Measurements from ENCODE around the gene TMC6.

TMC6 gene

GRCh38 chr17:78113804-78114785 is 14.5 kb downstream of the TMC6 start:
- Histone ChIP-seq H3K79me2 (ENCODE audit: control insufficient read depth, low read length) (peaks cover 7% of the 10 kb centered on the region), H3K9me2 (replicated peaks; ENCODE audit: control insufficient read depth, low read length) (no peaks in the 10 kb centered on the region), H3K4me1 (ENCODE audit: control insufficient read depth, low read length) (peaks cover 10% of the 10 kb centered on the region), H3K36me3 (ENCODE audit: control insufficient read depth, low read length) (peaks cover 77% of the 10 kb centered on the region), H3K27ac (ENCODE audit: low read depth, low read length) (no peak overlapping the region), H3K9me3 (ENCODE audit: control insufficient read depth, insufficient read depth, low read length) (no peaks in the 10 kb centered on the region), H3K4me3 (ENCODE audit: low read length) (no peak overlapping the region), H3F3A (ENCODE audit: control insufficient read depth, insufficient read depth) (no peaks in the 10 kb centered on the region; the same call in 1 of the 2 replicates), H4K20me1 (ENCODE audit: control insufficient read depth, insufficient read depth, low read depth, low read length) (no peaks in the 10 kb centered on the region), H3K4me2 (ENCODE audit: low read length) (no peak overlapping the region), H3K27me3 (ENCODE audit: control insufficient read depth, low read length) (no peaks in the 10 kb centered on the region)
- TF ChIP-seq EZH2phosphoT487 (IDR thresholded peaks at IDR 0.05; ENCODE audit: borderline replicate concordance, low read length) (no peak), CTCF (IDR thresholded peaks at IDR 0.05; ENCODE audit: low read depth, low read length, poor library complexity, severe bottlenecking) (no peak)

- H3K36me3 ChIP-seq (ENCODE audit: control insufficient read depth, low read length), result peaks cover 77% of the 10 kb centered on the region
- H3K4me1 ChIP-seq (ENCODE audit: control insufficient read depth, low read length), result peaks cover 10% of the 10 kb centered on the region
- TF ChIP-seq CTCF (IDR thresholded peaks at IDR 0.05; ENCODE audit: low read depth, low read length, poor library complexity, severe bottlenecking) (peak; percentile 98), EZH2phosphoT487 (IDR thresholded peaks at IDR 0.05; ENCODE audit: borderline replicate concordance, low read length) (no peak)
Measured at GRCh38 chr17:78112518-78113471, 15.8 kb downstream of the TMC6 start.

GRCh38 chr17:78111727-78112517 is 16.6 kb downstream of the TMC6 start:
- no peak for TF ChIP-seq CTCF (IDR thresholded peaks at IDR 0.05; ENCODE audit: low read depth, low read length, poor library complexity, severe bottlenecking)
- TF ChIP-seq EZH2phosphoT487 (IDR thresholded peaks at IDR 0.05; ENCODE audit: borderline replicate concordance, low read length), result no peak
- Histone ChIP-seq H3K9me2 (replicated peaks; ENCODE audit: control insufficient read depth, low read length) (no peaks in the 10 kb centered on the region), H3K27ac (ENCODE audit: low read depth, low read length) (no peak overlapping the region), H3K36me3 (ENCODE audit: control insufficient read depth, low read length) (peaks cover 71% of the 10 kb centered on the region), H3K27me3 (ENCODE audit: control insufficient read depth, low read length) (no peaks in the 10 kb centered on the region), H4K20me1 (ENCODE audit: control insufficient read depth, insufficient read depth, low read depth, low read length) (no peaks in the 10 kb centered on the region), H3K4me2 (ENCODE audit: low read length) (no peak overlapping the region), H3K79me2 (ENCODE audit: control insufficient read depth, low read length) (peaks cover 7% of the 10 kb centered on the region), H3F3A (ENCODE audit: control insufficient read depth, insufficient read depth) (peaks cover 10% of the 10 kb centered on the region), H3K9me3 (ENCODE audit: control insufficient read depth, insufficient read depth, low read length) (no peaks in the 10 kb centered on the region), H3K4me3 (ENCODE audit: low read length) (no peak overlapping the region), H3K4me1 (ENCODE audit: control insufficient read depth, low read length) (peaks cover 10% of the 10 kb centered on the region)

More at GRCh38 chr17:78112518-78113471, 15.8 kb downstream of the TMC6 start:
- H3F3A ChIP-seq (ENCODE audit: control insufficient read depth, insufficient read depth), result peaks cover under 1% of the 10 kb centered on the region; the same call in 1 of the 2 replicates
- no peaks in the 10 kb centered on the region for H4K20me1 ChIP-seq (ENCODE audit: control insufficient read depth, insufficient read depth, low read depth, low read length)
- H3K79me2 ChIP-seq (ENCODE audit: control insufficient read depth, low read length), result peaks cover 7% of the 10 kb centered on the region
- H3K9me3 ChIP-seq (ENCODE audit: control insufficient read depth, insufficient read depth, low read length), result no peaks in the 10 kb centered on the region
- H3K4me2 ChIP-seq (ENCODE audit: low read length), result no peak overlapping the region
- H3K27me3 ChIP-seq (ENCODE audit: control insufficient read depth, low read length), result no peaks in the 10 kb centered on the region
- H3K4me3 ChIP-seq (ENCODE audit: low read length), result no peak overlapping the region
- H3K9me2 ChIP-seq (replicated peaks; ENCODE audit: control insufficient read depth, low read length), result no peaks in the 10 kb centered on the region
- no peak overlapping the region for H3K27ac ChIP-seq (ENCODE audit: low read depth, low read length)
